Urinary bladder (tissue), 4 donors: ENCODE data around the gene DNAJB13. TPM values are rescaled to one million over a fixed set of nuclear protein-coding genes. Genes with fewer than 3 reads are reported as not detected.

Experiments
- DNase-seq: peaks from one replicate; pipeline ENCODE4 v3.0.0-alpha.2; 2015; ENCODE audit errors: extremely low spot score
- H3K27ac ChIP-seq: one replicate; pipeline ENCODE4 v1.5.1; 2013; ENCODE audit warnings: low read depth, mild to moderate bottlenecking, moderate library complexity
- H3K36me3 ChIP-seq: one replicate; pipeline ENCODE4 v1.6.1; 2013; ENCODE audit warnings: mild to moderate bottlenecking, moderate library complexity; ENCODE audit not compliant: insufficient read depth
- H3K4me1 ChIP-seq: one replicate; pipeline ENCODE4 v1.6.1; 2013; ENCODE audit warnings: mild to moderate bottlenecking, moderate library complexity; ENCODE audit not compliant: insufficient read depth
- H3K4me3 ChIP-seq: one replicate; pipeline ENCODE4 v1.5.1; 2013; ENCODE audit warnings: low read depth, low read length
- WGBS: extraction: QIAGEN DNeasy Blood & Tissue Kit; methylation state at CpG from one replicate; pipeline ENCODE4 v1.1.7; 2013; 5-methylcytosine and 5-hydroxymethylcytosine counted together
- polyA plus RNA-seq: library from polyadenylated mRNA; stranded (reverse); fragments of 200-250 nt; gene quantifications from one replicate; pipeline ENCODE4 v1.2.3, GENCODE V29; 2013
- total RNA-seq: library from RNA; depleted of rRNA; stranded (reverse); fragments of >200 nt; gene quantifications from one replicate; pipeline ENCODE4 v1.2.3, GENCODE V29; 2014
- donor health status: healthy with polysubstance abuse.
- donor health status: healthy.

Gene DNAJB13
- total and polyA plus RNA-seq, 2 donors = 0.38 to 0.58 TPM

GRCh38 chr11:73991471-73992006 is 40.7 kb downstream of the DNAJB13 start:
- Histone ChIP-seq H3K4me1 (no peaks in the 10 kb centered on the region), H3K4me3 (no peak overlapping the region), H3K27ac (no peak overlapping the region), H3K36me3 (no peaks in the 10 kb centered on the region)
- DNase-seq = no peak
- 82% methylated on average over 6 of the region's 6 CpGs for WGBS

DNA sequence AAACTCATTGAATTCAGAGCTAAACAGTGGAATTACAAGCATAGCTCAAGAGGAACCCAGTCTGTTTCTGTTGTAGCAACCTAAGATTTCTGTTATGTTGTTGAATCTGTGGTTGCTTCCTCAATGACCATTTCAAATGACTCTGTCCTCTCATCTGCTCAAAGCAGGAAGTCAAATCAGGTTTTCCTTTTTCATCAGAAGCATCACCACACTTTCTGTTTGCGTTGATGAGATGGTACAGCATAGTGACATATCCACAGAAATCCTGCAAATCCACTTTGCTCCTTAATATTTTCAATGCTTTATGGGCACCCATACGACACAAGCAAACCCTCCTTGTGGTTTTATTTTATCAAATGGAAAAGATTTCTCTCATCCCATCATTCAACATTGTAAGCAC is 44.4 kb downstream of the DNAJB13 start:
- Histone ChIP-seq H3K4me1 (no peaks in the 10 kb centered on the region), H3K4me3 (no peak overlapping the region), H3K27ac (peak overlapping the region; percentile 18), H3K36me3 (no peaks in the 10 kb centered on the region)
- DNase-seq = no peak
- 79% methylated on average over 2 of the region's 2 CpGs for WGBS

GRCh38 chr11:73995731-73996130 is 44.9 kb downstream of the DNAJB13 start:
- no peaks in the 10 kb centered on the region for H3K4me1 ChIP-seq
- no peak overlapping the region for H3K4me3 ChIP-seq
- no peak overlapping the region for H3K27ac ChIP-seq
- H3K36me3 ChIP-seq = no peaks in the 10 kb centered on the region
- DNase-seq = no peak
- 65% methylated on average over 2 of the region's 2 CpGs for WGBS

GRCh38 chr11:73996161-73996747 is 45.4 kb downstream of the DNAJB13 start:
- H3K27ac ChIP-seq = no peak overlapping the region
- H3K36me3 ChIP-seq = no peaks in the 10 kb centered on the region
- H3K4me3 ChIP-seq = no peak overlapping the region
- no peak for DNase-seq
- 80% methylated on average over 4 of the region's 4 CpGs for WGBS
- H3K4me1 ChIP-seq = no peaks in the 10 kb centered on the region

- WGBS = 85% methylated on average over 6 of the region's 6 CpGs
- Histone ChIP-seq H3K36me3 (no peaks in the 10 kb centered on the region), H3K4me1 (no peaks in the 10 kb centered on the region), H3K27ac (no peak overlapping the region), H3K4me3 (no peak overlapping the region)
- no peak for DNase-seq
Observed at GRCh38 chr11:73997120-73997770, 46.4 kb downstream of the DNAJB13 start.

GRCh38 chr11:73998846-73999575 is 48.2 kb downstream of the DNAJB13 start:
- 92% methylated on average over 13 of the region's 13 CpGs for whole genome bisulfite sequencing

DNA sequence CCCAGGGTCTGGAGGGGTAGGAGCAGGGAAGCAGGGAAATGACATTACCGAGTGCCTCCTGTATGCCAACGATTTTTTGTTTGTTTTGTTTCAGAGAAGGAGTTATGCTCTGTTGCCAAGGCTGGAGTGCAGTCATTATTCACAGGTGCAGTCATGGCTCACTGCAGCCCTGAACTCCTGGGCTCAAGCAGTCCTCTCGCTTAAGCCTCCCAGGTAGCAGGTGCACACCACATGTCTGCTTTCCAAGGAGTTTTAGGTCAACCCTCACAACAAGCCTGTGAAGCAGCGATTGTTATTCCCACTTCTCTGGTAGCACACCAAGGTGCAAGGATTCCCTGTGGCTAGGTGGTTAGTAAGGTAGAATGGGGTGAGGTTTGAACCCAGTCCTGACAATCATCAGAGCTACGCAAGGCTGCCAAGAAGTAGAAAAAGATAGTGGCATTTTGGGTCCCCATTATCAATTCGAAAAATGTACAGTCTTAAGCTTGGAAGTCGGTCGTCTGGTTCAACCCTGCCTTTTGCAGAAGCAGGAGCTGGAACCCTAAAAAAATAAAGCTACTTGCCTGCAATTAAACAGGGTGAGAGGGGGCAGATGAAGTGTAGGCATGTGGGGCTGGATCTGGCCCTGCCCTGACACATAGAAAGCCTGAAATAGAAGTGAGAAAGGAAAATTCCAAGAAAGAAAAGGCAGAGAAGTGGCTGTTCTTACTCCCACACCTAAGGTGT is 48.9 kb downstream of the DNAJB13 start:
- no peak overlapping the region for H3K4me3 ChIP-seq
- WGBS = 89% methylated on average over 8 of the region's 8 CpGs
- DNase-seq = no peak
- no peaks in the 10 kb centered on the region for H3K36me3 ChIP-seq
- no peaks in the 10 kb centered on the region for H3K4me1 ChIP-seq
- no peak overlapping the region for H3K27ac ChIP-seq

More at GRCh38 chr11:73998846-73999575, 48.2 kb downstream of the DNAJB13 start:
- no peak overlapping the region for H3K4me3 ChIP-seq
- H3K27ac ChIP-seq = no peak overlapping the region
- no peaks in the 10 kb centered on the region for H3K4me1 ChIP-seq
- no peaks in the 10 kb centered on the region for H3K36me3 ChIP-seq
- DNase-seq = no peak

- no peaks in the 10 kb centered on the region for H3K36me3 ChIP-seq
- H3K27ac ChIP-seq = no peak overlapping the region
- no peaks in the 10 kb centered on the region for H3K4me1 ChIP-seq
- H3K4me3 ChIP-seq = no peak overlapping the region
- 83% methylated on average over 14 of the region's 14 CpGs for WGBS
- no peak for DNase-seq
Observed at GRCh38 chr11:74000307-74001133, 49.7 kb downstream of the DNAJB13 start.

- Histone ChIP-seq H3K4me3 (no peak overlapping the region), H3K4me1 (no peaks in the 10 kb centered on the region), H3K36me3 (no peaks in the 10 kb centered on the region), H3K27ac (no peak overlapping the region)
- WGBS = 77% methylated on average over 7 of the region's 7 CpGs
- DNase-seq = no peak
Observed at GRCh38 chr11:74001822-74002286, 51.0 kb downstream of the DNAJB13 start.

DNA sequence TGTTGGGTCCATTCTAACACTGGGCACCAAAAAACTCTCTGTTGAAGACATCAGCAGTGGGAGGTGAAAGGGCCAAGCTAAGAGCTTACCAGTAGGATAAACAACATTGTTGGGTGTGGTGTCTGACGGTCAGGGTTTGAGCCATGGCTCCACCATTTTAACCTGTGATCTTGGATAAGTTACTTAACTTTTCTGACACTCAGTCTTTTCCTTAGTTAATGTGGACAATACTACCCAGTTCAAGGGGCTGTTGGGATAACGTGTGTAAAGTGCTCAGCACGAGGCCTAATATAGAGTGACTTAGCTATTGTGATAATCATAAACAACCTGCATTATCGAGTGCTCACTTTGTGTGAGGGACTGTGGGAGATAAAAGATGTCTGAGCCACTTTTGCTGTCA is 52.0 kb downstream of the DNAJB13 start:
- Histone ChIP-seq H3K27ac (no peak overlapping the region), H3K4me1 (no peaks in the 10 kb centered on the region), H3K36me3 (no peaks in the 10 kb centered on the region), H3K4me3 (no peak overlapping the region)
- DNase-seq = no peak
- WGBS = 92% methylated on average over 4 of the region's 4 CpGs

DNA sequence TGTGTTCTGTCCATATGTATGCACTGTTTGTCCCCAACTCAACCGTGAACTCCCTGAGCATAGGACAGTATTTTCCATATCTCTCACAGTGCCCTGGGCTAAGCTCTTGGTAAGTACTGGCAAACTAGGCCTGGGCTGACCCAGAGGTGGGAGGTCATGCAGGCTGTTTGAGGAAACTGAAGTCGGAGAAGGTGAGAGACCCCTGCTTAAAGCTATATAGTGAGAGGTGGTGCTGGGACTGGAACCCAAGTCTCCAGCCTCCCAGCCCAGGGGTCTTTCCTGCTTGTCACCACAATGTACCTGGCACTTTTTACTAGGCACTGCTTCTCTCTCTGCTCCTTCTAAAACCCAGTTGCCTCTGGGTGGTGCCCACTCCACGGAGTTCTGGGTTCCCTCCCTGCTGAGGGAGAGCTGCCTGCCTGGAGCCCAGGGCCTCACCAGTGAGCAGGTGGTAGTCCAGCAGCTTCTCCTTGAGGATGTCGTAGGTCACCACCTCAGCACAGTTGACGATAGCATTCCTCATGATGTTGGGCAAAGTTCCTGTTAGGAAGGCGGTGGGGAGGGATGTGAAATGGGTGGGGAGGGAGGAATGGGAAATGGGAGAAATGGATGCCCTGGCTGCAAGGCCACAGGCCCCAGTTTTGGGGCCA is 53.3 kb downstream of the DNAJB13 start:
- DNase-seq = no peak
- 83% methylated on average over 6 of the region's 6 CpGs for whole genome bisulfite sequencing
- no peak overlapping the region for H3K4me3 ChIP-seq
- no peak overlapping the region for H3K27ac ChIP-seq
- no peaks in the 10 kb centered on the region for H3K36me3 ChIP-seq
- no peaks in the 10 kb centered on the region for H3K4me1 ChIP-seq

GRCh38 chr11:74004759-74005615 is 54.2 kb downstream of the DNAJB13 start:
- Histone ChIP-seq H3K4me1 (no peaks in the 10 kb centered on the region), H3K36me3 (no peaks in the 10 kb centered on the region), H3K4me3 (no peak overlapping the region), H3K27ac (no peak overlapping the region)
- DNase-seq = no peak
- 75% methylated on average over 11 of the region's 11 CpGs for WGBS
